ENCODE results near the gene KLC3. TPM values are rescaled to one million over a fixed set of nuclear protein-coding genes. Genes with fewer than 3 reads are reported as not detected.

KLC3 gene
- total and polyA plus RNA-seq, 2 experiments from 2014 or later: 1.8 to 4.0 TPM

DNA sequence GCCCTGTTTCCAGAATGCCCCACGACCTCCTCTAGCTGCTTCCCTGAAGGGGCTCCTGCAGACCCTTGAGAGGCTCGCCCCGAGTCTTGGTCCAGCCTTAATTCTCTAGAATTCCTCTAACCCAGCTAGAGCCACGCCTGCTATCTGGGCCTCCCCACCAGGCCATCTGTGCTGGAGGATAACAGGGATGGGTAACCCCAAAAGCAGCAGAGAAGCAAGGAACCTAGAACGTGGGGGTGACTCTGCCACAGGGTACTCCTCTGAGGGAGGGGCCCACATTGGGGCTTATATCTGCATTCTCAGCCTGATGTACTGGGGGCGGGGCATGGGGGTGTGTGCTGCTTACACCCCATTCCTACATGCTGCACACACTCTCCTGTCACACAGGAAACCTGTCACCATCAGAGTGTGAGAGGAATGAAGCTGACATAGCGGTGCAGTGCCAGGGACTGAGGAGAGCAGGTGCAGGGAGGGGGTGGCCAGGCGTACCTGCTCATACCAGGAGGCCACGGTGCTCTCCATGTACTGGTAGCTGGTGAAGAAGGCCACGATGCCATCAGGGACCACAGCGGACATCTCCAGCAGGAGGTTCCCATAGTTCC lies 13.8 kb downstream of the KLC3 start:
- Histone ChIP-seq H3K27me3 (no peaks in the 10 kb centered on the region), H3K4me3 (no peak overlapping the region), H3K27ac (no peak overlapping the region), H3K9me3 (ENCODE audit: low read depth) (no peaks in the 10 kb centered on the region), H3K36me3 (peaks cover 41% of the 10 kb centered on the region), H3K4me1 (ENCODE audit: low read depth) (no peaks in the 10 kb centered on the region)
- no peak for DNase-seq (ENCODE audit: low read depth in 1 of 2, low spot score in 1 of 2)
- TF ChIP-seq, protein P1, sequence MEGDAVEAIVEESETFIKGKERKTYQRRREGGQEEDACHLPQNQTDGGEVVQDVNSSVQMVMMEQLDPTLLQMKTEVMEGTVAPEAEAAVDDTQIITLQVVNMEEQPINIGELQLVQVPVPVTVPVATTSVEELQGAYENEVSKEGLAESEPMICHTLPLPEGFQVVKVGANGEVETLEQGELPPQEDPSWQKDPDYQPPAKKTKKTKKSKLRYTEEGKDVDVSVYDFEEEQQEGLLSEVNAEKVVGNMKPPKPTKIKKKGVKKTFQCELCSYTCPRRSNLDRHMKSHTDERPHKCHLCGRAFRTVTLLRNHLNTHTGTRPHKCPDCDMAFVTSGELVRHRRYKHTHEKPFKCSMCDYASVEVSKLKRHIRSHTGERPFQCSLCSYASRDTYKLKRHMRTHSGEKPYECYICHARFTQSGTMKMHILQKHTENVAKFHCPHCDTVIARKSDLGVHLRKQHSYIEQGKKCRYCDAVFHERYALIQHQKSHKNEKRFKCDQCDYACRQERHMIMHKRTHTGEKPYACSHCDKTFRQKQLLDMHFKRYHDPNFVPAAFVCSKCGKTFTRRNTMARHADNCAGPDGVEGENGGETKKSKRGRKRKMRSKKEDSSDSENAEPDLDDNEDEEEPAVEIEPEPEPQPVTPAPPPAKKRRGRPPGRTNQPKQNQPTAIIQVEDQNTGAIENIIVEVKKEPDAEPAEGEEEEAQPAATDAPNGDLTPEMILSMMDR (IDR thresholded peaks at IDR 0.05; ENCODE audit: low read depth, low read length): no peak

DNA sequence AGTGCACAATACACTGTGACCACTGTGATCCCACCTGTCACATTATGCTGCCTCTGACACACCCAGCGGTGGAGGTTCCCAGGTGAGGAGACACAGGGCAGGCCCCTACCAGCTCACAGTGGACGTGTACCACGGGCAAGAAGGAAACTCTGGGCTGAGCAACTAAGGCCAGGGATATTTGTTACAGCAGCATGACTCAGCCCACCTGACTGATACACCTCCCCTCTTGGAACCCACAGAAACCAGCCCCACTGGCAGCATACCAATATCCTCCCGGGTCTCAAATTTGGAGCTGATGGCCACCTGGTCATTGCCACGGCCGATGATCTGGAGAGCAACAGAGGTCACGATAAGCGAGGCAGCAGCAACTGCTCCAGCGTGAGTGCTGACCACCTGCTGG lies 14.9 kb downstream of the KLC3 start:
- Histone ChIP-seq H3K27me3 (no peaks in the 10 kb centered on the region), H3K36me3 (peaks cover 41% of the 10 kb centered on the region), H3K4me1 (ENCODE audit: low read depth) (no peaks in the 10 kb centered on the region), H3K9me3 (ENCODE audit: low read depth) (no peaks in the 10 kb centered on the region), H3K4me3 (no peak overlapping the region), H3K27ac (no peak overlapping the region)
- no peak for DNase-seq (ENCODE audit: low read depth in 1 of 2, low spot score in 1 of 2)
- TF ChIP-seq, protein P1 (IDR thresholded peaks at IDR 0.05; ENCODE audit: low read depth, low read length): no peak

DNA sequence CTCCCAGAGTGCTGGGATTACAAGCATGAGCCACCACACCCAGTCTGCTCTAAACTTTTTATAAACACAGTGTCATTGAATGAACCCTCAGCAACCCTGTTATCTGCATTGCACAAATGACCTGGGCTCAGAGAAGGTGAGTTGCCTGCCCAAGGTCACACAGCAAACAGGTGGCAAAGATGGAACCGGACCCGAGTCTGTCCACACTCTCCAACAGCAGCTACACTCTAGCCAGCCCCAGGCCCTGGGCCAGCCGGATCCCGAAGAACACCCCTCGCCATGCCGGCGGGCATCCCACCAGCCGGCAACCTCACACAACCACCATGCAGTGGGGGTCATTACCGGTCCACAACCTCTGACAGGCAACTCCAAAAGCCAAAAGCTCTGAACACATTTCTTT lies 15.4 kb downstream of the KLC3 start:
- Histone ChIP-seq H3K27me3 (no peaks in the 10 kb centered on the region), H3K36me3 (peaks cover 41% of the 10 kb centered on the region), H3K4me1 (ENCODE audit: low read depth) (no peaks in the 10 kb centered on the region), H3K27ac (no peak overlapping the region), H3K4me3 (no peak overlapping the region), H3K9me3 (ENCODE audit: low read depth) (no peaks in the 10 kb centered on the region)
- DNase-seq (ENCODE audit: low read depth in 1 of 2, low spot score in 1 of 2): no peak
- TF ChIP-seq, protein P1 (IDR thresholded peaks at IDR 0.05; ENCODE audit: low read depth, low read length): no peak

DNA sequence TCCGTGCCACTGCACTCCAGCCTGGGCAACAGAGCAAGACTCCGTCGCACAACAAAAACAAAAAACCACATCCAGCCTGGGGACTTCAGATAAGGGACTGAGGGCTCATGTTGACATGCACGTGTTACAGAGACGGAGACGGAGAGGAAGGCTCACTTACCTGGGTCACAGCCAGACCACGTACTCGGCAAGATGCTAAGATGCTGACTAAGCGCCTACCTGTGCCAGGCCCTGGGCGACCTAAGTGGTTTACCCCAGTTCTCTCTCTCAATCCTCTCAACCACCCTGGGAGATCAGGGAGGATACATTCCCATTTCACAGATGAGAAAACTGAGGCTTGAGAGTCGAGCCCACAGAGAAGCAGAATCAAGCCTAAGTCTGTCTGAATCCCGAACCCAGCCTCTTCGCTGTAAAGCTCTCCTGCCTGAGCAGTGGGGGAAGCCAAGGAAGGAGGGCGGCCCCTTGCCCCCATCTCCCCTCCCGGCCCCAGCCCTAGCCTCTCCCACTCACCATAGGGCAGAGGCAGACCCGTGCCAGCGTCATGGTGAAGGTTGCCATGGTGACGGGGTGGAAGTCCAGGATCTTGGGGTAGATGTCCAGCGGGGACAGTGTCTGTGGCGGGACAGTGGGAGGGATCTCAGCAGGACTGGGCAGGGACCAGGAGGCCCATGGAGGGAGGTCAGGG lies 16.4 kb downstream of the KLC3 start:
- H3K27me3 ChIP-seq: no peaks in the 10 kb centered on the region
- H3K4me1 ChIP-seq (ENCODE audit: low read depth): no peaks in the 10 kb centered on the region
- TF ChIP-seq, protein P1 (IDR thresholded peaks at IDR 0.05; ENCODE audit: low read depth, low read length): no peak
- no peaks in the 10 kb centered on the region for H3K9me3 ChIP-seq (ENCODE audit: low read depth)
- no peak overlapping the region for H3K27ac ChIP-seq
- H3K36me3 ChIP-seq: peaks cover 40% of the 10 kb centered on the region
- no peak overlapping the region for H3K4me3 ChIP-seq
- no peak for DNase-seq (ENCODE audit: low read depth in 1 of 2, low spot score in 1 of 2)

DNA sequence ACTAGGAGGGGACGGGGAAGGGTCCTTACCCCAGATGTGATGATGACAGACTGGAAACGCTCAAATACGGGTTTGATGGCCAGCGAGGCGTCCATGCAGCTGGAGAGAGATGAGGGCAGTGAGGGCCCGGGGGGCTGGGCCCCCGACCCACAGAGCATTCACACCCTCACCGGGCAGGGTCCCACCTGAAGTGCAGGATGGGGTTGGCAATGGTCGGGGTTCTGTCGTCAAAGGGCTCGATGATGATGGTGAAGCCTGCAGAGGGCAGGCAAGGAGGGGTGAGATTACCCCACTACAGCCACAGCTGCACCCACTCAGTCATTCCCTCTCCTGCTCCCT lies 16.9 kb downstream of the KLC3 start:
- no peak for DNase-seq (ENCODE audit: low read depth in 1 of 2, low spot score in 1 of 2)
- TF ChIP-seq, protein P1 (IDR thresholded peaks at IDR 0.05; ENCODE audit: low read depth, low read length): no peak
- no peak overlapping the region for H3K27ac ChIP-seq
- H3K9me3 ChIP-seq (ENCODE audit: low read depth): no peaks in the 10 kb centered on the region
- H3K4me1 ChIP-seq (ENCODE audit: low read depth): no peaks in the 10 kb centered on the region
- no peaks in the 10 kb centered on the region for H3K27me3 ChIP-seq
- no peak overlapping the region for H3K4me3 ChIP-seq
- peaks cover 38% of the 10 kb centered on the region for H3K36me3 ChIP-seq

All from cardiac muscle cell (in vitro differentiated cells and primary cell).